NCI-H774 (cell line): Measurements from ENCODE around the gene CWF19L2.
"Not testable (repeated sequence)": the region's sequence is repeated elsewhere in the genome, so short reads cannot be mapped to it uniquely, and the experiment has no call there.

Experiments used
- DNase-seq: peaks from one replicate; lab custom pipeline; 2025; lab: John Stamatoyannopoulos, UW

CWF19L2 gene

DNA sequence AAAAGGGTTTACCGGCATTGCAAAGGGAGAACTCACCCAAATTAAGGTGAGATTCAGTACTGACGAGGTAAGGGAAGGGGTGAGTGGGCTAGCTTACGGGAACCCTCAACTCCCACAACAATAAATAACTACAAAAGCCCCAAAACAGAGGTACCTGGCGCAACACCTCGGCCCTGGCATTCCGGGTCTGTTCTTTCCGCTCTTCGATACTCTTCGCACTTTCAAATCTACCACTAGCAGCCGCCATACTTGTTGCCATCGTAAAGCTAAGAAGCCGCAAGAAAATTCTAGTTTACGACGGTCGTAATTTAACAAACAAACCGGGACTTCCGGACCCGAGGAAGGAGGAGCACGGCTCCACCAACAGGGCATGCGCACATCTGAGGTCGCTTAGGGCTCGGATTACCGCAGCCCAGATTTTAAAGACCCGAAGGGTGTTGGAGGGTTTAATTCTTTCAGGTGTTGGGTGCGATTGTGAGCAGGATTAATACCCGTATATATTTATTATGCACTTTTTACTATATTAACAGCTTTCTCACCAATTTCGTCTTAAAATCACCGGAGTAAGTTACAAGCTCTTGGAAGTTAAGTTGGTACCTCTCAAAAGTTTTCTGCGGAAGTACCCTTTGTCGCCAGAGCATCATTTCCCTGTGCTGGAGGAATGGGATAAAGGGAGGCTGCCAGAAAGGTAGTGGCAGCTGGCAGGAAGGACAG lies at the start of gene CWF19L2:
TSS of gene CWF19L2 (minus strand) at position 268 of the 714 bp plus-strand sequence. CDS start at position 259, 9 bp downstream.
- peak; percentile 97 for DNase-seq

GRCh38 chr11:107505647-107506225 lies 48.1 kb upstream of the CWF19L2 start:
- DNase-seq, result no peak

DNA sequence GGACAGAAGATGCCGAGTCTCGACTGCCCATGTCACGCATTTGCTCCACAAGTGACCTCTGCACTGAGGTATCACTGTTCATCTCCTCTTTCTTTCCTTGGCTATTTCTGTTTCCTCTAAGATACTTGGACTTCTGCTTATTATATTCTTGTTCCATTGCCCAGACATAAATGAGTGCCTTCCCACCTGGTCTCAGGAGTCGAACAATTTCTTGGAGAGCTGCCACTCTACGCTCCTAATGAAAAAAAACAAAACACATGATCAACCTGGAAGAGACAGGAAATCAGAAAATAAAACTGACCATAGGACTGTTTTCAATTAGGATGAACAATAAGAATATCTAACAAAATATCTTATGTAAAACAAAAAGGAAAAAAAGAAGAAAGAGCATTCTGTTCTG lies 47.4 kb upstream of the CWF19L2 start:
- DNase-seq, result no peak

DNA sequence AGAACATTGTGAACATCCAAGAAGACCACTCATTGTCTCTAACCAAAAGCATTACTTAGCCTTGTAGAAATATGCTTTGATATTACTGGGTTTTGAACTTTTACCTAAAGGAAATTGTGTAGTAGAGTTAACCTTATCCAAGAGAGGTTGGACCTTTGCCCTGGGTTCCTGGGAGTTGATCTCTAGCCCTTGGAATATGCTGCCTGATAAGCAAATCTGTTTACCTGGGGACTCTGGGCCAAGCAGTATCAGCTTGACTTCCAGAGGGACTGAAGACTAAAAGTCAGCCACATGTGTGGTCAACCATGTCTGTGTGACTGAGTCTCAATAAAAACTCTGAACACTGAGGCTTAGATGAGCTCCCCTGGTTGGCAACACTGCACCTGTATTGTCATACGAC lies 44.1 kb upstream of the CWF19L2 start:
- DNase-seq, result no peak

DNA sequence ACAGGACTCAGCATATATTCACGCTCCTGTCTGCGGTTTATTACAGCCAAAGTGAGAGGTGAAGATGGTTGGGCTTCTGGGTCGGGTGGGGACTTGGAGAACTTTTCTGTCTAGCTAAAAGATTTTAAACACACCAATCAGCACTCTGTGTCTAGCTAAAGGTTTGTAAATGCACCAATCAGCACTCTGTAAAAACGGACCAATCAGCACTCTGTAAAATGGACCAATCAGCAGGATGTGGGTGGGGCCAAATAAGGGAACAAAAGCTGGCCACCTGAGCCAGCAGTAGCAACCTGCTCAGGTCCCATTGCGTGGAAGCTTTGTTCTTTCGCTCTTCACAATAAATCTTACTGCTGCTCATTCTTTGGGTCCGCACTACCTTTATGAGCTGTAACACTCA lies 39.7 kb upstream of the CWF19L2 start:
- DNase-seq, result not testable (repeated sequence)

DNA sequence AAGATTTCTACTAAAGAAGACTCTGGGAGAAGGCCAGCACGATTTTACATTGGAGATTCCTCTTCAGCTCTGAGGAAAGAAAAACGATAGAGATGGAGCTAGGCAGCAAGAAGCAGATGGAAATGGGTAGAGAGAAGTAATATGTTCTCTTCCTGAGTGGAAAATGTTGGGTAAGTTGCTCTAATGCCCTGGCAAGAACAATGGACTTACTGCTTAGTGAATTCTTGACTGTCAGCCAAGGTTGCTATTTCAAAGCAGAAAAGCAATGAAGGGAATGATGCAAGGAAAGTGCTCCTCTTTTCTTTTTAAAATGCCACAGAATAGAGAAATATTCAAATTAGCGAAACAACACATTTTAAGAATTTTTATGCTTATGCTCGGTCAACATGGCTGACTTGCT lies 38.4 kb upstream of the CWF19L2 start:
- DNase-seq, result no peak

DNA sequence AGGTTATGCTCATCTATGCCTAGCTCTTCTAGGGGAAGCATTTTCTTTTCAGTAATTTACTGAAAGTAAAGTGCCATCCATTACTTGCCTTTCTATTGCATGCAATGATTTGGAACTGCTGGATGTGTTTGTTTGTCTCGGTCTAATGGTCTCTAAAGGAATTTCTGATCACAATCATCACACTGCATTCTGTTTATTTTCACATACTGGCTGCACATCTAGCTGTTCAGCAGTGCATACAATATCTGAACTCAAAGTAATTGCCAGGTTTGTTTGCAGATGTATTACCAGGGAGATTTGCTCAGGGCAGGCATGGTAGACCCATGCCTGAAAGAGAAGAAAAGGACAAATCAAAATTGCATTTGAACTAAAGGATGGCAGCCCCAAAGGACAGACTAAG lies 36.4 kb upstream of the CWF19L2 start:
- DNase-seq, result no peak

- DNase-seq, result no peak
These were observed 35.5 kb upstream of the CWF19L2 start for GRCh38 chr11:107493117-107493516.

GRCh38 chr11:107490836-107491235 lies 33.2 kb upstream of the CWF19L2 start:
- DNase-seq, result no peak

- DNase-seq, result no peak
These were observed 24.6 kb upstream of the CWF19L2 start for GRCh38 chr11:107482234-107482633.

DNA sequence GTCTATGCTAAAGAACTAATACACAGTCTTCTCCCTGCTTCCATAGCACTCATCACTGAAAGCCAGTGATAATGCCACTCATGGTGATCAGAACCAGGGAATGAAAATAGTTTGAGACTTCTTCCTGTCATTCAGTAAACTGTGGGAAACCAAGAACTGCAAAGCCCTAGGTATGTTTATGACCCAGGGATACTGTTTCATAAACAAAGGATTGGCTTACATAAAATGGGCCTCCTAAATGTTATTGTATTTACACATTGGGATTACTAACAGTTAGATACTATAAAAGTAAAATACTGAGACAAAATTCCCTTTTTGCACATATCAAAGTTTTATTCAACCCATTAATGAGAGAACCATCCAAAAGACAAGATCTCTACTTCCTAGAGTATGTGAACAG lies 21.3 kb upstream of the CWF19L2 start:
- no peak for DNase-seq

- DNase-seq, result no peak
These were observed 20.2 kb upstream of the CWF19L2 start for GRCh38 chr11:107477820-107478219.

- no peak for DNase-seq
These were observed 16.2 kb upstream of the CWF19L2 start for GRCh38 chr11:107473792-107474191.

DNA sequence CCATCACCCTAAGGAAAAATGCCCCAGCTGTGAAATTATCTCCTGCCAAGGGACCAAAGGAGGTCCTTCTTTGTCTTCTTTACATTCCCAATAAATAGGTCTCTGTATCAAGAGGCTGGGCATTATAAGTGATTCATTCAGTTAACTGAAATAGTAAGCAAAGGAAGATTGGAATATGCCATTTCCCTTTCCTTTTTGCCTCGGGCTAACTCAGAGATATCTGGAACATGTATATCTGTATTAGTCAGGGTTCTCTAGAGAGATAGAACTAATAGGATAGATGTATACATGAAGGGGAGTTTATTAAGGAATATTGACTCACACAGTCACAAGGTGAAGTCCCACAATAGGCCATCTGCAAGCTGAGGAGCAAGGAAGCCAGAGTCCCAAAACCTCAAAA lies 15.3 kb upstream of the CWF19L2 start:
- no peak for DNase-seq

GRCh38 chr11:107468596-107468995 lies 11.0 kb upstream of the CWF19L2 start:
- DNase-seq, result no peak

DNA sequence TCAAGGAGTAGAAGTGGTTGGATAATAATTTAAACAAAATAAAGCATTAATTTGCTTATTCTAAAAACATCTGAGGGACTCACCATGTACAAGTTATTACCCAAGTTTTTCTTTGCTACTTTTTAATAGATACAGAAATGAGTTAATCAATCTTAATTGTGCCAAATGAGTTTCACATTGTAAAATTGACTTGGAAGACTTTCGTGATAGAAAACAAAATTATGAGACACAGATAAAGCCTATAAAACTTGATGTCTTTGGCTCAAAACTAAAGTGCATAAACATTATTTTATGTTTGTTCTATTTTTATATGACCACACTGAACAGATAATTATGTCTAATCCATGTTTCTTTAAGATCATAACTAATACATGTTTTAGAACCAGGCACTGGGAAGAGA lies 10.1 kb upstream of the CWF19L2 start:
- DNase-seq, result no peak

GRCh38 chr11:107466275-107466866 lies 8.7 kb upstream of the CWF19L2 start:
- DNase-seq, result not testable (repeated sequence)

DNA sequence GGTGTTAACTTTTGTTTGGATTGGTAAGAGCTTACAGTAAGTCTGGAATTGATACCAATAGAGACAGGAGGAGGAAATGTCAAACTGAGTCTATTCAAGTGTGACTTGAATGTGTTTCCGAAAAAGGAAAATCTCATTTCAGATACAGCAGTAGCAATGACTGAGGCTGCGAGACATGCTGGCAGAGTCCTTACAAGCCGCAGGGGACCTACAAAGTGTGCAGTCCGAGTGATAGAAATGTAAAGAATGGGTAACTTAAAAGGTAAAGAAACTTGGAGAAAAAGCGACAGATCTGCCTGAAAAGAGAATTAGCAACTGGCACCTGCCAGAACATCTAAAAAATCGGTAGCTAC lies 444 bp downstream of the CWF19L2 start:
- no peak for DNase-seq

DNA sequence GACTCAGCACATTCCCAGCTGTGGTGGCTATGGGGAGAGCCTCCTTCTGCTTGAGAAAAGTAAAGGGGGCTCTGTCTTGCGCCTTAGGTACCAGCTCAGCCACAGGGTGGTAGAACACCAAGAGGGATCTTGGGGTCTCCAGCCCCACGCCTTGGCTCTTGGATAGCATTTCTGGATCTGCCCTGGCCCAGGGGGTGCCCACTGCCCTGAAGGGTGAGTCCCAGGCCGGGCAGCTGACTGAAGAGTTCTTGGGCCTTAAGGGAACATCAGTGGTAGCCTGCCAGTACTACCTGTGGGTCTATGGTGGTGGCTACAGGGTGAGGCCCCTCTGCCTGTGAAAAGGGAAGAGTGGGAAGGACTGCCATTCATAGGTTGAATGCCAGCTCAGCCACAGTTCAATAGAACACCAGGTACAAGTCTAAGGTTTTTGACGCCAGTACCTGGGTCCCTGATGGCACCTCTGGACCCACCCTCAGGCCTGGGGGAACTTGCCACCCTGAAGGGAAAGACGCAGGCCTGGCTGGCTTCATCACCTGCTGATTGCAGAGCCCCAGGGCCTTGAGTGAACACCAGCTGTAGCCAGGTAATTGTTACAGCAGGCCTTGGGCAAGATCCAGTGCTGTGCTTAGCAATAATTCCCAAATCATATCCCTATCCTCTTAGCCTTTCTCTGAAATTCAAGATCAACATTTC lies 3.9 kb downstream of the CWF19L2 start:
- DNase-seq, result no peak

- DNase-seq, result no peak
These were observed 10.7 kb downstream of the CWF19L2 start for GRCh38 chr11:107446822-107447431.

GRCh38 chr11:107442715-107443215 lies 14.9 kb downstream of the CWF19L2 start:
- no peak for DNase-seq

- no peak for DNase-seq
These were observed 17.9 kb downstream of the CWF19L2 start for GRCh38 chr11:107439586-107440167.
